Measurements from ENCODE around the gene SLC1A3.

- TF ChIP-seq CTCF (IDR thresholded peaks at IDR 0.05; ENCODE audit: low read length) (no peak), EZH2phosphoT487 (IDR thresholded peaks at IDR 0.05; ENCODE audit: low read length) (no peak)
Observed at GRCh38 chr5:36638056-36638455, 31.6 kb downstream of the SLC1A3 start.
